Stimulated activated effector memory CD8-positive, alpha-beta T cell treated with anti-CD3 and anti-CD28 coated beads, Interleukin-12 subunit alpha, Interleukin-12 subunit beta, amount 100 ng/mL, for 72 hours (primary cell): ENCODE data around the gene MCM6.
"Not testable (repeated sequence)": the region's sequence is repeated elsewhere in the genome, so short reads cannot be mapped to it uniquely, and the experiment has no call there.

Experiments used
- ATAC-seq: fragments of 150-1000 bp; cut with Tn5 transposase; 2 replicates; pipeline ENCODE4 v1.10.0; 2021
- DNase-seq, 2 donors: peaks; one replicate each; pipeline ENCODE4 v3.0.0; 2021 to 2022; ENCODE audit warnings: low spot score in 2 of 2
- H3K27ac Mint-ChIP-seq: one replicate; pipeline ENCODE4 v1.8.0; 2022; ENCODE audit warnings: mild to moderate bottlenecking, mixed read lengths
- H3K36me3 Mint-ChIP-seq: one replicate; pipeline ENCODE4 v1.8.0; 2022; ENCODE audit warnings: mild to moderate bottlenecking, mixed read lengths
- H3K4me1 Mint-ChIP-seq: one replicate; pipeline ENCODE4 v1.8.0; 2022; ENCODE audit warnings: mixed read lengths
- H3K4me3 Mint-ChIP-seq: one replicate; pipeline ENCODE4 v1.8.0; 2022; ENCODE audit warnings: mild to moderate bottlenecking, mixed read lengths
- H3K9me3 Mint-ChIP-seq: one replicate; pipeline ENCODE4 v1.8.0; 2022; ENCODE audit warnings: mixed read lengths

Gene MCM6

GRCh38 chr2:135818937-135819610 lies 57.2 kb downstream of the MCM6 start:
- no peaks in the 10 kb centered on the region for H3K36me3 Mint-ChIP-seq
- peak overlapping the region; percentile 60 for H3K27ac Mint-ChIP-seq
- ATAC-seq (peak; percentile 45), DNase-seq (peak; percentile 18 to 68)
- peaks cover 6% of the 10 kb centered on the region for H3K9me3 Mint-ChIP-seq
- H3K4me3 Mint-ChIP-seq, result peak overlapping the region; percentile 52
- peaks cover 43% of the 10 kb centered on the region for H3K4me1 Mint-ChIP-seq

- Mint-ChIP-seq H3K4me3 (no peak overlapping the region), H3K9me3 (peaks cover 2% of the 10 kb centered on the region), H3K36me3 (no peaks in the 10 kb centered on the region), H3K4me1 (peaks cover 43% of the 10 kb centered on the region), H3K27ac (no peak overlapping the region)
- no peak for ATAC-seq
- no peak for DNase-seq
These were observed 58.3 kb downstream of the MCM6 start for GRCh38 chr2:135817951-135818350.

- no peak for DNase-seq
- Mint-ChIP-seq H3K4me3 (no peak overlapping the region), H3K36me3 (no peaks in the 10 kb centered on the region), H3K9me3 (no peaks in the 10 kb centered on the region), H3K27ac (no peak overlapping the region), H3K4me1 (peaks cover 43% of the 10 kb centered on the region)
- no peak for ATAC-seq
These were observed 58.8 kb downstream of the MCM6 start for GRCh38 chr2:135817466-135817865.

DNA sequence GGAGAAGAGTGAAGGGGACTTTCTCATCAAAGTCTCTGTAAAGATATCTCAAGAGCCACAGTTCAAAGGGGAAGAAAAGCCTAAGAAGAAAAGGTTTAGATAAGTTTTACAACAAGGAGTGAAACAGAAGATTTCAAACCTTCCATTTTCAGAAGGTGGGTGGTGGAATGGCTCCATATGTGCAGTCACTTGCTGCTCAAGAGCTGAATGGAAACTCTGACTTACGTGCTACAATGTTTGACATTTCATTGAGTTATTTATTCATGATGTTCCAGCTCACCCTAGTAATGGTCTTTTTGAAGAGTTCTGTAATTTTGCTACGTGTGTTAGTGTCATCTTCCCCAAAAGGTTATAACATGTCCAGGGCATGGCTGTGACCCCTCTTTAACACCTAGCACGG lies 61.0 kb downstream of the MCM6 start:
- Mint-ChIP-seq H3K36me3 (no peaks in the 10 kb centered on the region), H3K27ac (peak overlapping the region; percentile 62), H3K9me3 (no peaks in the 10 kb centered on the region), H3K4me1 (peaks cover 31% of the 10 kb centered on the region), H3K4me3 (peak overlapping the region; percentile 7)
- DNase-seq (no peak), ATAC-seq (no peak)

- DNase-seq (no peak), ATAC-seq (no peak)
- H3K9me3 Mint-ChIP-seq, result no peaks in the 10 kb centered on the region
- no peaks in the 10 kb centered on the region for H3K36me3 Mint-ChIP-seq
- no peak overlapping the region for H3K4me3 Mint-ChIP-seq
- H3K4me1 Mint-ChIP-seq, result peaks cover 16% of the 10 kb centered on the region
- no peak overlapping the region for H3K27ac Mint-ChIP-seq
These were observed 63.2 kb downstream of the MCM6 start for GRCh38 chr2:135812907-135813511.

GRCh38 chr2:135807874-135808273 lies 68.4 kb downstream of the MCM6 start:
- H3K27ac Mint-ChIP-seq, ATAC-seq, H3K36me3 Mint-ChIP-seq: not testable (repeated sequence)

DNA sequence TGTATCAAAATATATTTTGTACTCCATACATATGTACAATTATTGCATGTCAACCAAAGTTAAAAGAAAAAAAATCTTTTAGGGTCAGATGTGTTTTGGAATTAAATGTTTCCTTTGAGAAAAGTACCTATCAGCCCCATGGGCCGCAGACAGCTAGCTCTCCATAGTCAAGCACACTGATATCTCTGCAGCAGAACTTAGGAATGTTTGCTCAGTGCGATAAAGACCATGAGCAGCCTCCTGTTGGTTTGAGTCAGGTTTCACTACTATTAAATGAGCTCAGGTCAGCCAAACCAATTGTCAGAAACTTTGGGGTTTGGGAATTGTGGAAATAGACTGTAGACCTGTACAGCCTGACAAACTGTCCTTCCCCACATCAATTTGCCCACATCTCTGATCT lies 73.0 kb downstream of the MCM6 start:
- H3K36me3 Mint-ChIP-seq, result no peaks in the 10 kb centered on the region
- H3K4me3 Mint-ChIP-seq, result no peak overlapping the region
- no peak for ATAC-seq
- no peak for DNase-seq
- H3K9me3 Mint-ChIP-seq, result peaks cover 5% of the 10 kb centered on the region
- no peak overlapping the region for H3K27ac Mint-ChIP-seq
- no peaks in the 10 kb centered on the region for H3K4me1 Mint-ChIP-seq

More at GRCh38 chr2:135807874-135808273, 68.4 kb downstream of the MCM6 start:
- not testable (repeated sequence) for H3K9me3 Mint-ChIP-seq, DNase-seq, H3K4me1 Mint-ChIP-seq, H3K4me3 Mint-ChIP-seq

- ATAC-seq, result no peak
- no peak for DNase-seq
- H3K4me1 Mint-ChIP-seq, result peaks cover 8% of the 10 kb centered on the region
These were observed 73.9 kb downstream of the MCM6 start for GRCh38 chr2:135802350-135802749.

DNA sequence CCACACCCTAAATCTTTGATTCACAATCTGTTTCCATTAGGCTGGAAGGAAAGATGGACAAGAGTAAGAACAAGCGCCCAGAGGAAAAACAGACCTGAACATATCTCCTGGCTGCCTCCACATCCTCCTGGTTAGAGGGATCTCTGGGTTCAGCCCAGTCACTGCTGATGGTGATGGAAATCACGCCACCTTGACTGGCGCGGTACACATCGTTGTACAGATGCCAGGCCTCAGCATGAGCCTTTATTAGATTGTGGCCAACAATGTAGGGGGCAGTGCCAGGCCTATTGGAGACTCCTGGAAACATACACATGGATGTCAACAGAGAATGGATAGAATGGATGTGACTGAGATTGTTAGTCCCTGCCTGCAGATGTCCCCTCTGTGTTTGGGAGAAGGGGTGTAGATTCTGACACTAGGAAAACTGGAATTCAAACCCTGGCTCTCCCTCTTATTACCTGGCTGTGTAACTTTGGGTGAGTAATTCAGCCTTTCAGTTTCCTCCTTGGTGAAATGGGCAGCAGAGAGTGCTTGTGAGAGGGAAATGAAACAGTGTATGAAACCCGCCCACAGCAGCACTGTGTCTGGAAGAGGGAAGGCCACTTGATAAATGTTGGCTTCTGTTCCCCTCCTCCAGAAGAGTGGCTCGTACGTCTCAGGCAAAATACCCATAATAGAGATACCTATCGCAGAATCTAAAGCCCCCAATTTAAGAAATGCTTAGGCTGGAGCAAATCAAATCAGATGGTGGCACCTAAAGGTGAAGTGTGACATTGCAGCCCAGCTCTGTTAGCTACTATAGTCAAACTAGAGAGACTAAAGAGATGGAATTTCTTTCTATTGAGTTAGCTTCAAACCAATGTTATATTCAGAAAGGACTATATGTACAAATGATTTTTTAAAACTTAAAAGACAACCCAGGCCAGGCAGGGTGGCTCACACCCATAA lies 75.5 kb downstream of the MCM6 start:
- Mint-ChIP-seq H3K4me1 (peaks cover 10% of the 10 kb centered on the region), H3K4me3 (no peak overlapping the region), H3K27ac (no peak overlapping the region), H3K36me3 (no peaks in the 10 kb centered on the region), H3K9me3 (peaks cover 5% of the 10 kb centered on the region)
- ATAC-seq (no peak), DNase-seq (no peak)

More at GRCh38 chr2:135802350-135802749, 73.9 kb downstream of the MCM6 start:
- no peak overlapping the region for H3K4me3 Mint-ChIP-seq
- no peaks in the 10 kb centered on the region for H3K36me3 Mint-ChIP-seq
- peaks cover 5% of the 10 kb centered on the region for H3K9me3 Mint-ChIP-seq
- H3K27ac Mint-ChIP-seq, result no peak overlapping the region

- H3K4me3 Mint-ChIP-seq, result no peak overlapping the region
- ATAC-seq (no peak), DNase-seq (no peak)
- H3K27ac Mint-ChIP-seq, result no peak overlapping the region
- H3K36me3 Mint-ChIP-seq, result no peaks in the 10 kb centered on the region
- peaks cover 14% of the 10 kb centered on the region for H3K4me1 Mint-ChIP-seq
- H3K9me3 Mint-ChIP-seq, result peaks cover 5% of the 10 kb centered on the region
These were observed 76.5 kb downstream of the MCM6 start for GRCh38 chr2:135799738-135800137.

DNA sequence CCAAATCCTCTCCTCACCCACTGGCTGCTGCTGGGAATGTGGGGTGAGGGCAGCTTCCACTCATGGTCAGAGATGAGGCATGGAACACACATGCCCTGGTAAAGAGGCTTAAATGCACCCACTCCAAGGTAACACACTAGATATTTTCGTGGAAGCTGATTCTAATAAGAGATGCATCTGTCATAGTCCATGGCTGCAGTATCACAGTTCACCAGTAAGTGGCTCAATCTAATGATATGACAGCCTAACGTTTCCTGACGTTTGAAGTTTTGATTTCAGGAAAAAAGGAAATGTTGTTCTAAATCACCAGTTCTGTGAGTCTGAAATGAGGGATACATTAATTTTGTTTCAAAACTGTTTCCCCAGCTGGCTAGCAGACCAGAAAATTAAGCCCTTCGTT lies 77.5 kb downstream of the MCM6 start:
- Mint-ChIP-seq H3K36me3 (no peaks in the 10 kb centered on the region), H3K4me3 (no peak overlapping the region), H3K4me1 (peaks cover 18% of the 10 kb centered on the region), H3K27ac (no peak overlapping the region), H3K9me3 (peaks cover 5% of the 10 kb centered on the region)
- DNase-seq, result no peak
- ATAC-seq, result no peak

DNA sequence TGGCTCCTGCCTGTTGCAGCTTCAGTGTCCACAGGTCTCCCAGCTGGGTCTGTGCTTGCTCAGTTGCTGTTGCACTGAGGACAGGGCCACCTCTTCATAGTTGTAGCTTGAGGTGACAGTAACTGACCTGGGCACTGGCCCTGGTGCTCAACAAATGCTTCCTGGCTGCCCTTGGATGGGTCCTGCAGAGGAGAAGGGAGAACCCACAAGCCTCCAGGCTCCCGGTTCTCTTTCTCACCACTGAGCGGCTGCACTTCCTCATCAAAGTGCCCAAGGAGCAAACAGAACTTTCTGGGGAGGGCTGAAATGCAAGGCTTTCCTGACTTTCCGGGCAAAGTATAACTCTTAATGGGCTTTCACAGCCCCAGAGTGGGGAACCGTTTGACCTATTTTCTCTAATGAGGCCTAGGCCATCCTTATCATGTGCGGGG lies 78.0 kb downstream of the MCM6 start:
- H3K27ac Mint-ChIP-seq, result no peak overlapping the region
- ATAC-seq, result no peak

DNA sequence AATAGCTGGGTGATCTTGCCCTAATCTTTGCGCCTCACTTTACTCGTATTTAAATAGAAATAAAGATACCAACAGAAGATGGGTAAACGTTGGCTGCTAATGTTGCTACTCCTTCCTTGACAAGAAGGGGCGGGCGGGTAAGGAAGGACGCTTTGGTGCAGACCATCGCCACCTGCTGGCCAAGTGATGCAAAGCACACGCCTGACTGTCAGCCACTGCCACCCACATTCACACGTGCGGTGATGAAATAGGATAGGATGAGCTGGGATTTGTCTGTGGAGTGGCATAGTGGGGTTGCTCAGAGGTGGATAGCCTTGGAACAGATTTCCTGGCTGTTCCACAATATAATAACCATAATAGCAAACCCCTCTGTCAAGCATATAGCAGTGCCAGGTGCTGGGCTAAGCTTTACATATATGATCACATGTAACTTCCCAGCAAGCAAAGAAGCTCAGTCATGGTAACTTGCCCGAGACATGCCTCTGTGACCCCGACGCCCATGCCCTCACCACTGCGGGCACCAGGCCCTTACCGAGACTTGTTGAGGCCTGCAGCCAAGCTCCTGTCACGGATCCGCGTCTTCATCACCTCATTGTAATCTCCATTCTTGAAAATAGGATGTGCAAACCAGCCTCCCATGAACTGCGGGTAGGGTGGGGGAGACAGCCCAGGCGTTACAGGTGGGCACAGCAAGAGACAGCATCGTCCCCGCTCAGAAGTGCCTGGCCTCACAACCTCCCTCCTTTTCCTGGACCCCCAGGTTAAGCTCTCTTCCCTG lies 78.6 kb downstream of the MCM6 start:
- ATAC-seq (peak; percentile 77), DNase-seq (peak; percentile 67 to 83)
- H3K4me1 Mint-ChIP-seq, result peaks cover 24% of the 10 kb centered on the region
- no peaks in the 10 kb centered on the region for H3K36me3 Mint-ChIP-seq
- no peak overlapping the region for H3K27ac Mint-ChIP-seq
- H3K9me3 Mint-ChIP-seq, result peaks cover 5% of the 10 kb centered on the region
- no peak overlapping the region for H3K4me3 Mint-ChIP-seq

More for the DNA sequence above, 78.0 kb downstream of the MCM6 start:
- Mint-ChIP-seq H3K4me3 (no peak overlapping the region), H3K36me3 (no peaks in the 10 kb centered on the region), H3K4me1 (peaks cover 18% of the 10 kb centered on the region), H3K9me3 (peaks cover 5% of the 10 kb centered on the region)
- no peak for DNase-seq

DNA sequence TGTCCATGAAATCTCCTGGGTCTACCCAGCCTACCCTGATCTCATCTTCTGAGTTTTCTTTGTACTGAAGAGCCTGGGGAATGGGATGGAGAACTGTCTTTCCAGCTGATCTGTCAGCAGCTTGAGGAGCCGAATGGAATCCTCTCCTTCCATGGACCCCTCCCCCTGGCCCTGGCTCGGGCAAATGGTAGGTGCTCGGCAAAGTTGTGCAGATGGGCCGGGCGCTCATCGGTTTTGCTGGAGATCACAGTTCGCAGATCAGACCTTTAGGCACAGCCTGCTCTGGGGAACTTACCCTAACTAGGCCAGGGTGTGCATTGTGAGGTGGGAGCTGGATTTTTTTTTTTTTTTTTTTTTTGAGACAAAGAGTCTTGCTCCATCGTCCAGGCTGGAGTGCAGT lies 79.6 kb downstream of the MCM6 start:
- H3K9me3 Mint-ChIP-seq, result peaks cover 5% of the 10 kb centered on the region
- no peaks in the 10 kb centered on the region for H3K36me3 Mint-ChIP-seq
- ATAC-seq, result no peak
- peaks cover 35% of the 10 kb centered on the region for H3K4me1 Mint-ChIP-seq
- no peak for DNase-seq
- peak overlapping the region; percentile 58 for H3K27ac Mint-ChIP-seq
- H3K4me3 Mint-ChIP-seq, result no peak overlapping the region

DNA sequence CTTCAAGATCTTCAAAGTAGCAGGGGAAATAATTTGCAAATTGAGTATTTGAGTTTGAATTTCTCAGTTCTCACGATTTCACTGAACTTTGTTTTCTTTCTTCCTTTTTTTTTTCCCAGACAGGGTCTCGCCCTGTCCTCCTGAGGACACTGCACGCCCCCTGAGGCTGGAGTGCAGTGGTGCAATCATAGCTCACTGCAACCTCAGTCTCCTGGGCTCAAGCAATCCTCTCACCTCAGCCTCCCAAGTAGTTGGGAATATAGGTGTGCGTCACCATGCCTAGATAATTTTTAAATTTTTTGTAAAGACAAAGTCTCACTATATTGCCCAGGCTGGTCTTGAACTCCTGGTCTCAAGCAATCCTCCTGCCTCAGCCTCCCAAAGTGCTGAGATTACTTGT lies 80.6 kb downstream of the MCM6 start:
- not testable (repeated sequence) for DNase-seq, H3K36me3 Mint-ChIP-seq, ATAC-seq, H3K27ac Mint-ChIP-seq, H3K9me3 Mint-ChIP-seq, H3K4me3 Mint-ChIP-seq
- H3K4me1 Mint-ChIP-seq, result peaks cover 39% of the 10 kb centered on the region
